ENCODE measurements around the gene KCNK6. TPM values are rescaled to one million over a fixed set of nuclear protein-coding genes. Genes with fewer than 3 reads are reported as not detected.
"Not testable (repeated sequence)": the region's sequence is repeated elsewhere in the genome, so short reads cannot be mapped to it uniquely, and the experiment has no call there.

The KCNK6 gene
- total RNA-seq, 1 donor from 2014 or later = 14.1 TPM

DNA sequence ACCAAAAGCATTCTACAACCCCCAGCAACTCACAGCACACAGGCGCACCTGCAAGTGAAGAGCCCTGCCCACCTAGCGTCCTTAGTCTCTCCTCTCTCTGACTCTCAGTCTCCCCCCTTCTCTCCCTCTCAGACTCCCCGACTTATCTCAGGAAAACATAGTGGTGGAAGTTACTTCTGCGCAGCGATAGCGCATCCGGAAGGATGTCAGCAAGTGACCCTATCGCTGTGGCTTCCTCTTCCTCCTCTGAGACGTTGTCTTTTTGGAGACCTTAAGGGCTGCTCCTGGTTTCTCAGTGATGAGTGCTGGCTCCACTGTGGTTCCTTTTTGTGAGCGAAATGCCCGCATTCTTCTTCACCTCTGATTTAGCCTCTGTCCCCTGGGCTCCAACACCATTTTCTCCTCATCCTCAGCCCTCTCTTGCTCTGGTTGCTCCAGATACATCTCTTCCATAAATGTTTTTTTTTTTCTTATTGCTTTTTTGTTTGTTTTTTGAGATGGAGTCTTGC is 2.5 kb upstream of the KCNK6 start:
- intact Hi-C loops (cut with DNase I) = no loop called here
- no peak for DNase-seq (ENCODE audit: low spot score)

DNA sequence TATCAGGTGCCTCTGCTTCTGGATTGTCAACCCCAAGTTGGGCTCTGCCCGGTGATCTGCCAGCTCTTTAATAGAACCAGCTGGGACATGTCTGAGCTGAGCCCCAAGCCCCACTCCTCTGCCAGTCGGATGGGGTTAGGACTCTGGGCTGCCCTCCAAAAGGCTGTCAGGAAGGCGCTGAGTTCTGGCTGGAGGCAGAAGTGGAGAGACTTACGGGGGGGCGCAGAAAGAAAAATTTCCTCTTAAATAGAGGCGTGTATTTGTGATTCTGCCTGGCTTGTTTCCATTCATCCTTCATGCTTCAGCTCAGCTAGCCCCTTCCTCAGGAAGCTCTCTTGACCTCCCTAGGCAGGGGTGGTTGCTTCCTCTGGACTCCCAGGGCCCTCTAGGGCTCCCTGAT is 985 bp upstream of the KCNK6 start:
- intact Hi-C loops (cut with DNase I) = no loop called here
- no peak for DNase-seq (ENCODE audit: low spot score)

DNA sequence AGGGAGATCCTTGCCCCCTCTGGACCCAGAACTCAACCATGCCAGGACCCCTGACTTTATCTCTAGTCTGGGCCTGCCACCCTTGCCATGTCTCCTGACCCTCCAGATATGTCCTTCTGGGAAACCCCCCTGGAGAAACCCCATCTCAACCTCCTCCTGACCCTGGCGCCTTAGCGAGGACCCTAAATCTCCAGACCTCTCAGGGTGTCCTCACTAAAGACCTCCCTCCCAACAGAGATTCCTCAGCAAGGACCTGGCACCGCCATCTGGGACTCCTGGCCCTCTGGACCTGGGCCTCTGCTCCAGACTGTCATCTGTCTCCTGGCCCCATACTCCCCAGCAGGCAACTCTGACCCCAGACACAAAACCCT is 1.3 kb downstream of the KCNK6 start:
- no peak for DNase-seq (ENCODE audit: low spot score)
- intact Hi-C loops (cut with DNase I) = loop anchor here (2.0 to 10.0 kb wide), 3 partner anchors 42 to 176 kb away; no protein-coding TSS in a partner anchor

DNA sequence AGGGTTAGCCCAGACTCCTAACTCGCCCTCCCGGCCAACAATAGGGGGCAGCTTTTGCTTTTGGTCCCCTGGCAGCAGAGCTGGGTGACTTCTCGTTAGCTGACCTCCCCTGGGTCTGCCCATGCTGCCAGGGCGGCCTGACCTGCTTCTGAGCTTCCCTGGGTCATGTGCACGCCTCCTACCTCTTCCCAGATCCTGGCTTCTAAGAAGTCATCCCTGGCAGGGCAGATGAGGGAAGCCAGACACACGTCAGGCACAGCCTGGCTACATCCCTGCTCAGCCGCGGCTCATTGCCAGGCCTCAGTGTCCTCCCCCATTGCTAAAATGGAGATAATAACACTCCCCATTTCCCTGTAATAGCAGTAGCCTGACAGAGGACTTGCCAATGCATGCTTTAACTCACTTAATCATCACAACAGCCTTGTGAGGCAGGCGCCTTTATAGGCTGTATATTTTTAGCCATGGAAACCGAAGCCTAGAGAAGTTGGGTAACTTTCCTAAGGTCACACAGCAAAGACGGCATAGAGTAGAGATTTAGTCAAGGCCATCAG is 2.1 kb downstream of the KCNK6 start:
- peak; percentile 90 for DNase-seq (ENCODE audit: low spot score)

DNA sequence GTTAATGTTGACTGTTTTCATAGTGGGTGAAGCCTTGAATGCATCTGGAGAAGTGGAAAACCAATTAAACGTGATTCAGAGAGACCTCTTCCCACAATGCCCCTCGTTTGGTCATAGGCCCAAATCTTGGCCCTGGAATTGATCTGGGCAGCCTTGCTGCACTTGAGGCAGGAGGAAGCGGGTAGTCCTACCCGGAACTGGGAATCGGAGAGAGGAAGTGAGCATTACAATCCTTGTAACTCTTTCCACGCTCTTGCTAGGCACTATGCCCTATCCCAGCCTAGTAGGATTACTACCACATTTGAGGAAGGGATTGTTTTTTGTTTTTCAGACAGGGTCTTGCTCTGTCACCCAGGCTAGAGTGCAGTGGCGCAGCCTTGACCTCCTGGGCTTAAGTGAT is 3.6 kb downstream of the KCNK6 start:
- no peak for DNase-seq (ENCODE audit: low spot score)
- intact Hi-C loops (cut with DNase I) = loop anchor here (2.0 to 10.0 kb wide), 3 partner anchors 76 to 178 kb away; no protein-coding TSS in a partner anchor

More for the DNA sequence above, 2.1 kb downstream of the KCNK6 start:
- intact Hi-C loops (cut with DNase I) = loop anchor here (2.0 to 10.0 kb wide), 4 partner anchors 43 to 177 kb away; no protein-coding TSS in a partner anchor

DNA sequence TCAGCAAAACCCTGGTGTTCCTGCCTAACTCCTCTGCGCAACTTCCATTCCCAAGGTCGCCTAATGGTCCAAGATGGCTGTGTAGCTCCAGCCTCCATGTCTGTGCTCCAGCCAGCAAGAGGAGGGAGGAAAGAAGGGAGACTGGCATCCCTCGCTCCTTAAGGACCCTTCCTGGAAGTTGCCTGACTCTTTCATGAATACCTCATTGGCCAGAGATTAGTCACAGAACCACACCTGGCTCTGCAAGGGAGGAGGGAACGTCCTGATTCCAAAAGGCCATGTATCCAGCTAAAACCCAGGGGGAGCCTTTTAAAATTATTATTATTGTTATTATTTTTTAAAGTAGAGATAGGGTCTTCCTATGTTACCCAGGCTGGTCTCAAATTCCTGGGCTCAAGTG is 4.8 kb downstream of the KCNK6 start:
- no peak for DNase-seq (ENCODE audit: low spot score)
- intact Hi-C loops (cut with DNase I) = loop anchor here (5.0 to 10.0 kb wide), 2 partner anchors 77 to 180 kb away; no protein-coding TSS in a partner anchor

DNA sequence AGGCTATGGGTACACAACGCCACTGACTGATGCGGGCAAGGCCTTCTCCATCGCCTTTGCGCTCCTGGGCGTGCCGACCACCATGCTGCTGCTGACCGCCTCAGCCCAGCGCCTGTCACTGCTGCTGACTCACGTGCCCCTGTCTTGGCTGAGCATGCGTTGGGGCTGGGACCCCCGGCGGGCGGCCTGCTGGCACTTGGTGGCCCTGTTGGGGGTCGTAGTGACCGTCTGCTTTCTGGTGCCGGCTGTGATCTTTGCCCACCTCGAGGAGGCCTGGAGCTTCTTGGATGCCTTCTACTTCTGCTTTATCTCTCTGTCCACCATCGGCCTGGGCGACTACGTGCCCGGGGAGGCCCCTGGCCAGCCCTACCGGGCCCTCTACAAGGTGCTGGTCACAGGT is 6.9 kb downstream of the KCNK6 start:
- no peak for DNase-seq (ENCODE audit: low spot score)
- intact Hi-C loops (cut with DNase I) = loop anchor here (10.0 kb wide), 1 partner anchor 182 kb away; no protein-coding TSS in a partner anchor

DNA sequence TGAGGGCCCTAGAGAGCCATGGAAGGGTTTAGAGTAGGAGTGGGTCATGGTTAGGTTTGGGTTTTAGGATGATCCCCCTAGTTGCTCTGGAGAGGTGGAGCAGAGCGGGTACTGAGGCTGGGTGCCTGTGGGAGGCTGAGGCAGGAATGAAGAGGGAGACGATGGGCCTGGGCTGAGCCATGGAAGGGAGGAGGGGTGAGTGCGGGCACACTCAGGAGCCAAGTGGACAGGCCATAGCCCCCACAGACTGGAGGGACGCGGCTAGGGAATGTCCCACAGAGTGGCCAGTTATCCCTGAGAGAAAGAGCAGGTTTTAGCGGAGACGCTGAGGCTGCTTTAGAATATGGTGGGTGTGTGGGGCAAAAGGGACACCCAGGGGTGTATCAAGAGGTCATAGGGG is 10.0 kb downstream of the KCNK6 start:
- DNase-seq (ENCODE audit: low spot score) = no peak
- intact Hi-C loops (cut with DNase I) = loop anchor here (10.0 kb wide), 1 partner anchor 185 kb away; no protein-coding TSS in a partner anchor

DNA sequence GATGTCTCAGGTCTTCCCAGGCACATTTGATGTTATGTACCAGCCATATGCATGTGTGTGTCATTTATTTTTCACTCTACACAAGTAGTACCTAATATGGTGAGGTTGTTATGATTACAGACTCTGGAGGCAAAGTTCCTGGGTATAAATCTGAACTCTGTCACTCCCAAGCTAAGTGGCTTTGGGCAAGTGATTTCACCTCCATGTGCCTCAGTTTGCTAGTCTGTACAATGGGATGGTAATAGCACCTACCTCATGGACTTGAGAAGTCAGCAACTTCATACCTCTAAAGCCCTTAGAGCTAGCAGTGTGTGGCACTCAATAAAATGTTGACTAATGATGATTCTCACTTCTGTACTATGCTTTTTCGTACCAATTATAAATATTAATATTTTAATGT is 12.1 kb downstream of the KCNK6 start:
- intact Hi-C loops (cut with DNase I) = no loop called here
- DNase-seq (ENCODE audit: low spot score) = no peak

DNA sequence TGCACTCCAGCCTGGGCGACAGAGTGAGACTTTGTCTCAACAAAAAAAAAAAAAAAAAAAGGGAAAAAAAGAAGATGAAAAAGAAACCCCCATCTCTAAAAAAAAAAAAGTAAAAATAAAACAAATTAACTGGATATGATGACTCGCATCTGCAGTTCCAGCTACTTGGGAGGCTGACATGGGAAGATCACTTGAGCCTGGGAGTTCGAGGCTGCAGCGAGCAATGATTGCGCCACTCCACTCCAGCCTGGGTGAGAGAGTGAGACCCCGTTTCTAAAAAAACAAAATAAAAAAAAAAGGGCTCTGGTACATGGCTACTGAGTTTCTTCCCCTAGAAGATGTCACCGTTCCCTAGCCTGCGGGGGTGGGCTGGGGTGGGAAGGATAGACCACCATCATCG is 13.6 kb downstream of the KCNK6 start:
- no peak for DNase-seq (ENCODE audit: low spot score)
- intact Hi-C loops (cut with DNase I) = no loop called here

DNA sequence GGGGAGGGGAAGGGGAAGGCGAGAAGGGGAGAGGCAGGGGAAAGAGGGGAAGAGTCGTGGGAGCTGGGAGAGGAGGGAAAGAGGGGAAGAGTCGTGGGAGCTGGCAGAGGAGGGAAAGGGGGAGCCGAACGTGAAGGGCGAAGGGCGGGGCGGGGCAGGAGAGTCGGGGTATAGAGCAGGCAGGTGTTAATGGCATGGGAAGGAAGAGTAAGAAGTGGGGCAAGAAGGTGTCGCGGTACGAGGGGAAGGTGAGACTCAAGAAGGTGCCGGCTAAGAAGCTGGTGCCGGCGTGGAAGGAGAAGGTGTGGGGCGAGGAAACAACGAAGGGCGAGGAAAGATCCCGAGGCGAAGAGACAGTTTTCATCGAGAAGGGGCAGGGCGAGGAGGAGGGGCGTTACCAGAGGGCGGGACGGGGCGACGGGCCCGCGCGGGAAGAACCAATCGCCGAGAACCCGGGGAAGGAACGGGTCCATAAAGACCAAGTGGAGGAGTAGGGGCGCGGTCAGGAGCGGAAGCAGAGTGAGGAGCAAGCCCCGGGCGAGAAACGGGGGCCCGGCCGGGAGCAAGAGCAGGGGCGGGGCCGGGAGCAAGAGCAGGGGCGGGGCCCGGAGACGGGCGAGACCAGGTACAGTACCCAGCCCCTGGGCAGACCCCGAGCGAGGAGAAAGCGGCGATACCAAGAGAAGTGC is 16.4 kb downstream of the KCNK6 start:
- DNase-seq (ENCODE audit: low spot score) = peak; percentile 97
- intact Hi-C loops (cut with DNase I) = loop anchor here (1.0 to 5.0 kb wide), 4 partner anchors 38 to 429 kb away; partner anchors contain the start of genes PSMD8, SIPA1L3 and WDR87

DNA sequence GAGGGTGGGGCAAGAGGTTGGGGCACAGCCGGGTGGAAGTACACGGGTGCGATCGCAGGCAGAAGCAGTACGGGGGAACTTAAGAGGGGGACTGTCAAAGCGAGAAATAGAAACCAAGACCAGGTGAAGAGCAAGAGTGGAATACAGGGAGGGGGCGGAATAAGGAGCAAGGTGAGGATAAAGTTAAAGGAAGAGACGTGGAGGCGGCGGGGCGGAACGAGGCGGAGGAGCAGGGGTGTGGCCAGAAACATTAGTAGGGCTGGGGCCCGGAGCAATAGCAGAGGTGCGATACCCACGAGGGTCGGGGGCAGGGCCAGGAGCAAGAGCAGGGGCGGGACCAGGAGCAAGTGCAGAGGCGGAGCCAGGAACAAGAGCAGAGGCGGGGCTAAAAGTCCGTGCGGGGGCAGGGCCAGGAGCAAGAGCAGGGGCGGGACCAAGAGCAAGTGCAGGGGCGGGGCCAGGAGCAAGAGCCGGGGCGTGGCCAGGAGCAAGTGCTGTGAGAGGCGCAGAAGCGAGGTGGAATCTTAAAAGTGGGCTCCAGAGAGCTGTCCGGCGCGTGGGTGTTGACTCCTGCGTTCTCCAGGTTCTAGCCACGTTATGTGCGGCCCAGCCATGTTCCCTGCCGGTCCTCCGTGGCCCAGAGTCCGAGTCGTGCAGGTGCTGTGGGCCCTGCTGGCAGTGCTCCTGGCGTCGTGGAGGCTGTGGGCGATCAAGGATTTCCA is 17.2 kb downstream of the KCNK6 start:
- peak; percentile 98 for DNase-seq (ENCODE audit: low spot score)
- intact Hi-C loops (cut with DNase I) = loop anchor here (1.0 to 5.0 kb wide), 2 partner anchors 38 to 429 kb away; partner anchors contain the start of genes PSMD8, SIPA1L3 and WDR87

DNA sequence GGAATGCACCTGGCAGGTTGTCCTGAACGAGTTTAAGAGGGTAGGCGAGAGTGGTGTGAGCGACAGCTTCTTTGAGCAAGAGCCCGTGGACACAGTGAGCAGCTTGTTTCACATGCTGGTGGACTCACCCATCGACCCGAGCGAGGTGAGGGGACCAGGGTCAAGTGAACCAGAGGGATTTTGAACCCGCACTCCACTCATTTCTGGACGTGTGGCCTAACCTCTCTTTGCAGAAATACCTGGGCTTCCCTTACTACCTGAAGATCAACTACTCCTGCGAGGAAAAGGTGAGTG is 17.7 kb downstream of the KCNK6 start:
- intact Hi-C loops (cut with DNase I) = loop anchor here (5.0 kb wide), 1 partner anchor 430 kb away; the partner anchor contains the start of genes SIPA1L3 and WDR87

DNA sequence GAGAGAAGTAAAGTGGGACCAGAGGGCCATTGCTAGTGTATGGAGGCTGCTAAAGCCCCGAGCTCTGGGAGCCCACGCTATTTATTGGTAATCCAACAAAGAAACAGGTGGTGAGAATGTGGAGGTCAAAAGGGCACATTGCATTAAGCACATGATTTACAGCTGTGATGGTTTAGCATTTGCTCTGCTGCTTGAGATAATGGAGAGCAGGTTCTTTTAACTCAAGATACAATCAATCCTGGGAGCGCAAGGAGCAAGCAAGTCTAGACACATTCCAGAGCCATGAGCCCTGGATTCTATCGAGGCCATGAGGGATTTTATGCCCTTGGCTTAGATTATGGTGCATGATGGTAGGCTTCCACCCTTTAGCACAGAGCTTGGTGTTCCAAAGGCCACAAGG is 19.4 kb downstream of the KCNK6 start:
- DNase-seq (ENCODE audit: low spot score) = not testable (repeated sequence)
- intact Hi-C loops (cut with DNase I) = loop anchor here (5.0 kb wide), 1 partner anchor 432 kb away; the partner anchor contains the start of genes SIPA1L3 and WDR87

More for the DNA sequence above, 17.7 kb downstream of the KCNK6 start:
- no peak for DNase-seq (ENCODE audit: low spot score)

DNA sequence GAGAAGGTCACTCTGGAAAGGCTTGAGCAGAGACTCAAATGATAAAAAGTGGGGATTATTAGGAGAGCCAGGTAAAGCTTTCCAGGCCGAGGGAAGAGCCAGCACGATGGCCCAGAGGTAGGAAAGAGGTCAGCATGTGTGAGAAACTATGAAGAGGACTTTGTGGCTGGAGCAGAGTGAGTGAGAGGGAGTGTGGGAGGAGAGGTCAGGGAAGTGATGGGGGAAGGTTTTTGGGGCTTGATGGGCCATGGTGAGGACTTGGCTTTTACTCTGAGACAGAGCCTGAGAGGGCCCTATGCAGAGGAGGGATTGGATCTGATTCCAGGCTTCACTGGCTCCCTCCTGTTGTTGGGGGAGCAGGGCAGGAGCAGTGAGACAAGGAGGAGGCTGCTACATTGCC is 21.3 kb downstream of the KCNK6 start:
- DNase-seq (ENCODE audit: low spot score) = no peak
- intact Hi-C loops (cut with DNase I) = no loop called here

DNA sequence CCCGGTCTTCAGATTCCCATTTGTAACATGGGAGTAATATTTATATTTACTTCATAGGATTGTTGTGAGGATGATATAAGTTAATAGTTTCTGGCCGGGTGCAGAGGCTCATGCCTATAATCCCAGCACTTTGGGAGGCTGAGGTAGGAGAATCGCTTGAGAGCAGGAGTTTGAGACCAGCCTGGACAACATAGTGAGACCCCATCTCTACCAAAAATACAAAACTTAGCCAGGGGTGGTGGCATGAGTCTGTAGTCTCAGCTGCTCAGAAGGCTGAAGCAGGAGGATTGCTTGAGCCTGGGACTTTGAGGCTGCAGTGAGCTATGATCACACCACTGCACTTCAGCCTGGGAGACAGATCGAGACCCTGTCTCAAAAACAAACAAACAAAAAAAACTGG is 27.2 kb downstream of the KCNK6 start:
- no peak for DNase-seq (ENCODE audit: low spot score)
- intact Hi-C loops (cut with DNase I) = no loop called here

DNA sequence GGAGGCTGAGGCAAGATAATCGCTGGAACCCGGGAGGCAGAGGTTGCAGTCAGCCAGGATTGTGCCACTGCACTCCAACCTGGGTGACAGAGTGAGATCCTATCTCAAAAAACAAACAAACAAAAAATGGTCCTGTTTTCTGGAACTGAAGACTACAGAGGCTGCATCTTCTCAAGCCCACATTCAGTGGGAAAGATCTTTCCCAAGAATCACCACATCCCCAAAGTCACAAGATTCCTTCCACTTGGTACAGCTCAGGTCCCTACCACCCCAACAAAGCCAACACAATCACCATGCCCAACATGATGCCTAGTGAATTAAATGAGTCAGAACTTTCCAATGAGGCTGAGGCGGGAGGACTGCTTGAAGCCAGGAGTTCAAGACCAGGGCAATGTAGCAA is 31.2 kb downstream of the KCNK6 start:
- intact Hi-C loops (cut with DNase I) = no loop called here
- DNase-seq (ENCODE audit: low spot score) = no peak

DNA sequence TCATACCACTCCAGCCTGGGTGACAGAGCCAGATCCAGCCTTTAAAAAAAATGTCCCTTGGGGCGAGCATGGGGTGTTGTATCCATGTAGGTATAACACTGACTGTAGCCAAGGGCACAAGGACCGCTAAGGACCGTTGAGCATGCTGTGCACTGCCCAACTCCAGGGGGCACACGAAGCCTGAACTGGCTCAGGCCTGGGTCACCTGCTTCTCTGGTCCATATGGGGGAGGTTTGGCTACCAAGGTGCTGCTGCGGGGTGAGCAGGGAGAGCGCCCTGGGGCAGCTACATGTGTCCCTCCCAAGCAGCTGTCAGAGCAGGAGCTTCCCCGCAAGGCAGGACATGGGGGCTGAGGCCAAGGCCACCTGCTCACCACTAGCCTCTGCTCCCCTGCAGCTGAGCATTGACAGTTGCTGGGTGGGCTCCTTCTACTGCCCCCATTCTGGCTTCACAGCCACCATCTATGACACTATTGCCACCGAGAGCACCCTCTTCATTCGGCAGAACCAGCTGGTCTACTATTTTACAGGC is 32.3 kb downstream of the KCNK6 start:
- intact Hi-C loops (cut with DNase I) = no loop called here
- DNase-seq (ENCODE audit: low spot score) = no peak

DNA sequence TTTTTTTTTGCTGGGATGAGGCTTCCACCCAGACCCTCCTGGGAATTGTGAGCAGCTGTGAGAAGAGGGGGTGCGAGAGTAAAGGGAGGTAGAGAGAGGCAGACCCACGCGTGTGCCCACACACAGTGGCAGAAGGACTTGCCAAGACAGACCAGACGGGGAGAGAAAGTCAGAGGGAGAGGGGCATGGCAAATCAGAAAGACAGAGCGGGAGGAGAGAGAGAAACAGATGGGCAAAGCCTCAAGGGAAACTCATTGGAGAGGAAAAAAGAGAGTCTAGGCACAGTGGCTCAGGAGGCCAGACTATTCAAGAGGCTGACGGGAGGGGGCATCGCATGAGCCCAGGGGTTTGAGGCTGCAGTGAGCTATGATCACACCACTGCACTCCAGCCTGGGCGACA is 33.0 kb downstream of the KCNK6 start:
- no peak for DNase-seq (ENCODE audit: low spot score)
- intact Hi-C loops (cut with DNase I) = no loop called here

Measured in cardiac septum (tissue), 1 donor.